LNCaP clone FGC (cell line): ENCODE measurements around the gene CA6.

ENCODE experiments used
- DNase-seq: peaks from one replicate; pipeline ENCODE4 v3.0.0-alpha.2; 2011; ENCODE audit warnings: low read depth
- H3K4me3 ChIP-seq: 2 replicates; pipeline ENCODE4 v1.5.1; 2011; ENCODE audit warnings: mild to moderate bottlenecking, low read depth, low read length, control low read depth
- TF ChIP-seq, protein P1 (sequence below): IDR thresholded peaks from 2 replicates; pipeline ENCODE4 v1.5.1; 2012; ENCODE audit warnings: mild to moderate bottlenecking; ENCODE audit not compliant: control insufficient read depth, insufficient read depth; ENCODE audit errors: extremely low read depth

CA6 gene

DNA sequence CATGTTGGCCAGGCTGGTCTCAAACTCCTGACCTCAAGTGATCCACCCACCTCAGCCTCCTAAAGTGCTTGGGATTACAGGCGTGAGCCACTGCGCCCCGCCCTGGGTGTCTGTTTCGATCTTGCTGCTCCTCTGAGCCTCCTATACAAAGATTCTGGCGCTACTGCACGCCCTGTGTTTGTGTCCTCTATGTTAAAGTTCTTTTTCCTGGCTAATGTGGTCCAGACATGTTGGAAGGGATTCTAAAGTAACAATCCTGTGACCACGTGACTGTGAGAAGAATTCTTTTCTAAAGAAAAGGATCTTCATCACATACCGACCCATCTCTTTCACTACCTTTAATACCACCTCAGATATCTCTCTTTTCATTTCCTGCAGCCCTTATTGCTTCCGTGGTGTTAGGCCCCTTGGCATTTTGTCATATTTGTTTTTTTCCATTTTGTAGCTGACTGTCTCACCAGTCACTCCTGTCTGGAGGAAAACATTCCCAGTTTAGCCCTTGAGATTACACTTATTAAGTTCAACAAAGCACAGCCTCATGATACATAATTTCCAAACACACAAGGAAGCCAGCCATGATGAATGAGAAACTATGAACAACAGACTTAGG is 40.0 kb upstream of the CA6 start:
- no peak overlapping the region for H3K4me3 ChIP-seq
- no peak for DNase-seq

DNA sequence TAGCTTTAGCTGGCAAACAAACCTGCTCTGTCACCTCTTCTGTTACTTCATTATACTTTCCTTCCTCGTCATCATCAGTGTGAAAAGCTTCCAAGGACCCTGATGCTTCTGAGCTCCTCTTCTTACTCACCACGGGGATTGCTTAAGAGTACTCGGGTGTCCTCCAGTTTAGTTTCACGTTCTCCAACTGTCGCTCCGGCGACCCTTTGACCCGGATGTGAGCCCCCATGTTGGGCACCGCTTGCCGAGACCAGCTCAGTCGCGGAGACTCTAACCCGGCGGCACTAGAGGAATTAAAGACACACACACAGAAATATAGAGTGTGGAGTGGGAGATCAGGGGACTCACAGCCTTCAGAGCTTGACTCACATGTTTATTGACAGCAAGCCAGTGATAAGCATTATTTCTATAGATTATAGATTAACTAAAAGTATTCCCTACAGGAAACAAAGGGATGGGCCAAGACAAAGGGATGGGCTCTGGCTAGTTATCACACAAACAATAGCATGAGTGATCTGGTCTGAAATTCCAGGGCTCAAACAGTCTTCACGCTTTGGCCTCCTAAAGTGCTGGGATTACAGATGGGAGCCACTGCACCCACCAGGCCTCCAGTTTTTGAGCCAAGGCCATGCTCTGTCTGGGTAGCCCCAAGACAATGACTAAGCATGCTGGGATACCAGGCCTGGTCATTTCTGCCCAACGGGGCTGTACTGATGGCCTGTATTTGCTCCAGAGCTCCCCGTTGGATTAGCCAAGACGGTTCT is 37.1 kb upstream of the CA6 start:
- no peak overlapping the region for H3K4me3 ChIP-seq
- TF ChIP-seq, protein P1, sequence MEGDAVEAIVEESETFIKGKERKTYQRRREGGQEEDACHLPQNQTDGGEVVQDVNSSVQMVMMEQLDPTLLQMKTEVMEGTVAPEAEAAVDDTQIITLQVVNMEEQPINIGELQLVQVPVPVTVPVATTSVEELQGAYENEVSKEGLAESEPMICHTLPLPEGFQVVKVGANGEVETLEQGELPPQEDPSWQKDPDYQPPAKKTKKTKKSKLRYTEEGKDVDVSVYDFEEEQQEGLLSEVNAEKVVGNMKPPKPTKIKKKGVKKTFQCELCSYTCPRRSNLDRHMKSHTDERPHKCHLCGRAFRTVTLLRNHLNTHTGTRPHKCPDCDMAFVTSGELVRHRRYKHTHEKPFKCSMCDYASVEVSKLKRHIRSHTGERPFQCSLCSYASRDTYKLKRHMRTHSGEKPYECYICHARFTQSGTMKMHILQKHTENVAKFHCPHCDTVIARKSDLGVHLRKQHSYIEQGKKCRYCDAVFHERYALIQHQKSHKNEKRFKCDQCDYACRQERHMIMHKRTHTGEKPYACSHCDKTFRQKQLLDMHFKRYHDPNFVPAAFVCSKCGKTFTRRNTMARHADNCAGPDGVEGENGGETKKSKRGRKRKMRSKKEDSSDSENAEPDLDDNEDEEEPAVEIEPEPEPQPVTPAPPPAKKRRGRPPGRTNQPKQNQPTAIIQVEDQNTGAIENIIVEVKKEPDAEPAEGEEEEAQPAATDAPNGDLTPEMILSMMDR: no peak
- DNase-seq: no peak

More for the DNA sequence above, 40.0 kb upstream of the CA6 start:
- TF ChIP-seq, protein P1: no peak

DNA sequence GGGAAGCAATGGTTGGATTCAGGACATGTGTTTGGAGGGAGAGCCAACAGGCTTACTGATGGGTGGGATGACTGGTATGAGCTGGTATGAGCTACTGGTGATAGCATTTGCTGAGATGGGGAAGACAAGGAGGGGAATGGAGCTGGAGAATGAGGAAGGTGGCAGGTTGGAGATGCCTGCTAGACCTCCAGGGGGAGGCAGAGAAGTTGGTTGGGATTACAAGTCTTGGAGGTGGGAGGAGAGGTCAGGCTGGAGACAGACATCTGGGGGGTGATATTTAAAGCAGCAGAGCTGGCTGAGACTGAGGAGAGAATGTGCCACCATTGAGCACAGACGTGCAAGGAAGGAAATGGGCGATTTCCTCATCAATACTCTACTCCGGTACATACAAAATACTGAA is 35.3 kb upstream of the CA6 start:
- DNase-seq: no peak
- TF ChIP-seq, protein P1: no peak
- no peak overlapping the region for H3K4me3 ChIP-seq

DNA sequence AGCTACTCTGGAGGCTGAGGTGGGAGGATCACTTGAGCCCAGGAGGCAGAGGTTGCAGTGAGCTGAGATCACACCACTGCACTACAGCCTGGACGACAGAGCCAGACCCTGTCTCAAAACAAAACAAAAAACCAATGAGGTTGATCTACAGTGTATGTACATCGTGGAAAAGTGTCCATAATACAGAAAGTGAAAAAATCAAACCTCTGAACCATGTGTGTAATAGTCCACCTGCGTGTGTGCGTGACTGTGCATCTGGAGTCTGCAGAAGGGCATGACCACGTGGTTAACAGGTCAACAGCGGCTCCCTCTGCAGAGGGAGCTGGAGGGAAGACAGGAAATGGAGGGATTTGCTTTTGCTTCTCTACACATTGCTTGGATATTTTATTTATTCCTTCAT is 34.8 kb upstream of the CA6 start:
- no peak overlapping the region for H3K4me3 ChIP-seq
- TF ChIP-seq, protein P1: no peak
- no peak for DNase-seq

DNA sequence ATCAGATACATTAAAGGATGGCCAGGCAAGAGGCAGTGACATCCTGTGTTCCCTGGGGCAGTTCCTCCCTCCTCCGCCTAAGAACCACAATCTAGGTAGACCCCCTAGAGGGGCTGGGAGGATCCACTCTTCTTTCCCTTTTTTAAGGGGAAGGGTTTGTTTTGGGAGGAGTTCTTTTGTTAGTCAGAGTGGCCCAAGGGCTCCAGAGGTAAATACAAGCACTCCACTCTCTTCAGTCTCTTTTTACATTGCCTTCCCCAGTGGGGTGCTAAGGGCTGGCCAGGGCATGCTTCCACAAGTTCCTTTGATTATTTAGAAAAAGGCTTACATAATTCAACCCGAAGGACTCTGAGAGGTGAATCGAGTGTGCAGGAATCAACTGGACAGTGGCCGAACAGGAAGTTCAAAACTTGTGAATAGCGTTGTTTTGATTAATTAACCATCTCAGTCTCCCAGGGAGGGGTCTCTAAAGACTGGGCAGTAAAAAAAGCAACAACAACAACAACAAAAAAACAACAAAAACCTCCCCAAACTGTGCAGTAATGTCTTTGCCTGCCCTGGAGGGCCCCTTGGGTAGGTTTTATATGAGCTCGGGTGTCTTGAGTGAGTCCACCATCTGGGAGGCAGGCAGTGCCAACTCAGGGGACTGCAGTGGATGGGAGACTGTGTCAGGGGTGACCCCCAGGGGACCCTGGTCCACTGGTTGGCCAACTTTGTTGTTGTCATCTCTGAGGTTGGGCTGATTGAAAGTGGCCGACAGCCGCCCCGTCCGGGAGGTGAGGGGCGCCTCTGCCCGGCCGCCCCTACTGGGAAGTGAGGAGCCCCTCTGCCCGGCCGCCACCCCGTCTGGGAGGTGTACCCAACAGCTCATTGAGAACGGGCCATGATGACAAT is 34.0 kb upstream of the CA6 start:
- TF ChIP-seq, protein P1: no peak
- H3K4me3 ChIP-seq: no peak overlapping the region
- no peak for DNase-seq

DNA sequence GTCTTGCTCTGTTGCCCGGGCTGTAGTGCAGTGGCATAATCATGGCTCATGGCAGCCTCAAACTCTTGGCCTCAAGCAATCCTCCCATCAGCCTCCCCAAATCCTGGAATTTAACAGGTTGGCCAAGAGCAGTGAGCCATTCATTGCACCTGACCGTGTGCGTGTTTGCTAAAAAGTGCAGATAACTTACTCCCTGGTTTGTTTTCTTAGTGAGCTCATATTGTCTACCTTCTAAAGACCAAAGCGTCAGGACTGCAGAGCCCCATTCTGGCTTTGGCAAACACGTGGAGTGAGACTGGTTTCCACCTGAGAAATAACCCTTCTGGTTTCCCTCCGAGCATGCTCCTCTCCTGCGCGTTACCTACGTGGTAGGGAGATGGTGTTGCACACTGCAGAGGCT is 32.2 kb upstream of the CA6 start:
- no peak for DNase-seq
- H3K4me3 ChIP-seq: no peak overlapping the region
- TF ChIP-seq, protein P1: no peak
